ENCODE results near the gene GLUD1. TPM values are rescaled to one million over a fixed set of nuclear protein-coding genes. Genes with fewer than 3 reads are reported as not detected.
A peak's percentile ranks its signal among the peaks of the same experiment; 100 is the strongest.
"Not testable (repeated sequence)": the region's sequence is repeated elsewhere in the genome, so short reads cannot be mapped to it uniquely, and the experiment has no call there.

The GLUD1 gene
- total RNA-seq (2021), result 93.0 and 105 TPM in 2 replicates
- percentile 81 among the genes with signal in this experiment for Bru-seq, nascent RNA
- BruChase-seq, experiment 1, labeled RNA remaining after a 2-hour chase, result percentile 87 among the genes with signal in this experiment
- BruChase-seq, experiment 2, labeled RNA remaining after a 6-hour chase, result percentile 90 among the genes with signal in this experiment
- long read RNA-seq, transcript GLUD1-201 (13 exons, 3,039 nt), result major isoform, 131 of 150 reads
- long read RNA-seq, partial matches to known transcripts, result 4 of 150 reads
- long read RNA-seq, other reads (novel, unspliced or antisense), result 15 of 150 reads

- Histone ChIP-seq H3K4me3 (peak within 1 kb of the TSS; percentile 83), H3K4me1 (replicated peaks; ENCODE audit: insufficient read depth) (peaks cover 38% of the 10 kb centered on the region), H3K4me2 (peak within 1 kb of the TSS; percentile 86), H3K79me2 (ENCODE audit: low read depth) (peaks cover 59% of the 10 kb centered on the region), H3K36me3 (ENCODE audit: low read depth) (no peaks in the 10 kb centered on the region), H3F3A (ENCODE audit: insufficient read depth, low read depth) (peaks cover 24% of the 10 kb centered on the region), H3K9me3 (ENCODE audit: insufficient read depth, low read depth) (no peaks in the 10 kb centered on the region), H2AFZ (peak within 1 kb of the TSS; percentile 82), H4K20me1 (ENCODE audit: insufficient read depth) (no peaks in the 10 kb centered on the region), H3K27me3 (ENCODE audit: insufficient read depth, low read depth) (no peaks in the 10 kb centered on the region), H3K27ac (peak within 1 kb of the TSS; percentile 80), H3K9me2 (ENCODE audit: insufficient read depth) (no peaks in the 10 kb centered on the region)
- no peak for TF ChIP-seq EZH2 (IDR thresholded peaks at IDR 0.05; ENCODE audit: low read depth)
- TF ChIP-seq CTCF (conservative IDR thresholded peaks at IDR 0.05), result no peak
- TSS peak; percentile 37 for BruUV-seq (replicated peaks)
- intact Hi-C loops (cut with micrococcal nuclease; ENCODE audit: unreplicated experiment), result loop anchor here (2.0 kb wide), 1 partner anchor 124 kb away; no protein-coding TSS in a partner anchor
- peak; percentile 66 to 88 for DNase-seq
- ChIA-PET CTCF (no interaction called here), POLR2A (ENCODE audit: unreplicated experiment) (no interaction called here)
Observed at GRCh38 chr10:87094373-87095235, at the start of gene GLUD1, which contains the start of gene SHLD2. GLUD1 (minus strand) TSS chr10:87094843; CDS start chr10:87094769, 74 bp downstream. SHLD2 (plus strand) TSS chr10:87095206; CDS start chr10:87151355, 56,149 bp downstream.

DNA sequence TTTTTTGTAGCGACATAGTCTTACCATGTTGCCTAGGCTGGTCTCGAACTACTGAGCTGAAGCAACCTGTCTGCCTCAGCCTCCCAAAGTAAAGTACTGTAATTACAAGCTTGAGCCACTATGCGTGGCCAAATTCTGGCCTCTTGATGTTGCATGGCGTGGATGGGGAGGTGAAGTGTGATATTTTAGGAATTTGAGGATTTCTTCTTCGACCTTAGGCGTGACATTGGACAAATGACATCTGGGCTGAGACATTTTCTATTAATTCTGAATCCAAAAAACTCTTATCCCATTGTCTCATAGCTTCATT, 48.4 kb upstream of the GLUD1 start:
- BruUV-seq (replicated peaks); H3K4me2 ChIP-seq; CTCF ChIA-PET: not testable (repeated sequence)

DNA sequence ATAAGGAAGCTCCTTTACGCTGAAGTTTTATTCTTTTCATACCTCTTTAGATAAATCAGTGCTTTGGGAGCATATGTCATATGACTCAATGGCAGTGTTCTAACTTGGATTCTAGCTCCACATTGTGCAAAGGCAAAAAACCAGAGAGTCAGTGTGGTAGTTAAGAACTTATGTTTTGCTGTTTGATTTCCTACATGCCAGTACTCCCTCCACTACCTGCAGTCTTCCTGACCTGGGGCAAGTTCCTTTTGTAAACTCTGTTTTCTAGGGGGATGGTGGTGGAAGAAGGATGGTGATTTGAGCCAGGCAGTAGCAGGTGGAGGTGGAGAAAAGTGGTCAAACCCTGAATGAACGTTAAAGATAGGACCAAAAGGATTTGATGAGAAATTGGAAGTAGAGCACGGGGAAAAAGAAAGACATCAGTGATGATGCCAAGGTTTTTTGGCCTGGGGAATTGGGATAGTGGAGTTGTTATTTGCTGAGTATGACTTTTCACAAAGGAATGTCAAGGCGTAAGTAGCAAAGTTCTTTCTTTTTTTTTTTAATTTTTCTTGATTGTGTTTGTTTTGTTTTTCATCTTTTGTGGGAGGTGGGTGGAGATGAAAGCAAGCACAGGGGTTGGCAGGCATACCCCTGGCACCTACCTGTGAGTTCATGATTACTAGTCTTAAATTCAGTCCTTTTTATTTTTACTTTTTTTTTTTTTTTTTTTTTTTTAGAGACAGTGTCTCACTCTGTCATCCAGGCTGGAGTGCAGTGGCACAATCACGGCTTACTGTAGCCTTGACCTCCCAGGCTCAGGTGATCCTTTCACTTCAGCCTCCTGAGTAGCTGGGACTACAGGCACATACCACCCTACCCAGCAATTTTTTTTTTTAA, 47.8 kb upstream of the GLUD1 start:
- POLR2A ChIA-PET (ENCODE audit: unreplicated experiment); BruUV-seq (replicated peaks); H3K9me3 ChIP-seq (ENCODE audit: insufficient read depth, low read depth); H3K79me2 ChIP-seq (ENCODE audit: low read depth); H3K4me3 ChIP-seq; H3F3A ChIP-seq (ENCODE audit: insufficient read depth, low read depth); intact Hi-C loops (cut with micrococcal nuclease; ENCODE audit: unreplicated experiment); H3K27me3 ChIP-seq (ENCODE audit: insufficient read depth, low read depth); H3K4me1 ChIP-seq (replicated peaks; ENCODE audit: insufficient read depth); H3K36me3 ChIP-seq (ENCODE audit: low read depth); CTCF ChIA-PET; H4K20me1 ChIP-seq (ENCODE audit: insufficient read depth); H3K9me2 ChIP-seq (ENCODE audit: insufficient read depth); H2AFZ ChIP-seq: not testable (repeated sequence)
- peak in 1 of 2 experiments; percentile 53 for DNase-seq
- H3K4me2 ChIP-seq, result peak overlapping the region; percentile 49
- H3K27ac ChIP-seq, result 0 out of 2 replicates have a peak overlapping the region, but pooled peaks have one; percentile 39

More for the DNA sequence above, 48.4 kb upstream of the GLUD1 start:
- DNase-seq; H3F3A ChIP-seq (ENCODE audit: insufficient read depth, low read depth); intact Hi-C loops (cut with micrococcal nuclease; ENCODE audit: unreplicated experiment); H3K27me3 ChIP-seq (ENCODE audit: insufficient read depth, low read depth); H3K79me2 ChIP-seq (ENCODE audit: low read depth); H3K36me3 ChIP-seq (ENCODE audit: low read depth); H3K4me1 ChIP-seq (replicated peaks; ENCODE audit: insufficient read depth); H3K9me2 ChIP-seq (ENCODE audit: insufficient read depth); H3K4me3 ChIP-seq; POLR2A ChIA-PET (ENCODE audit: unreplicated experiment); H3K9me3 ChIP-seq (ENCODE audit: insufficient read depth, low read depth); H2AFZ ChIP-seq; H4K20me1 ChIP-seq (ENCODE audit: insufficient read depth): not testable (repeated sequence)
- 0 out of 2 replicates have a peak overlapping the region, but pooled peaks have one; percentile 39 for H3K27ac ChIP-seq

DNA sequence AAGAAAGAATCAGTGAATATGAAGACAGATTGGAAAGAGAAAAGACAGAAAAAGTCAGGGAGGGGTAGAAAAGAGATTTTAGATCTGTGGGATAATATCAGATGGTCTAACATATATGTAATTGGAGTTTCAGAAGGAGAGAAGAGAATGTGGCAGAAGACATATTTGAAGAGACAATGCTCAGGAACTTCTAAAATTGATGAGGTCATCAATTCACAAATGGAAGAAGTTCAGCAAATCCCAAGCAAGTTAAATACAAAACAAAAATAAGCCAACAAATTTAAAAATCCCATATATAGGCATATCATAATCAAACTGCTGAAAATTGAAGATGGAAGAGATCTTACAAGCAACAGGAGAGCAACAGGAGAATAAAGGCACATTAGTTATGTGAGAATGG, 42.8 kb upstream of the GLUD1 start:
- H3K79me2 ChIP-seq (ENCODE audit: low read depth); H3K4me2 ChIP-seq; CTCF ChIA-PET; H3F3A ChIP-seq (ENCODE audit: insufficient read depth, low read depth); H3K9me3 ChIP-seq (ENCODE audit: insufficient read depth, low read depth); H4K20me1 ChIP-seq (ENCODE audit: insufficient read depth); POLR2A ChIA-PET (ENCODE audit: unreplicated experiment); H3K4me3 ChIP-seq; H3K27me3 ChIP-seq (ENCODE audit: insufficient read depth, low read depth); H3K36me3 ChIP-seq (ENCODE audit: low read depth); intact Hi-C loops (cut with micrococcal nuclease; ENCODE audit: unreplicated experiment); H2AFZ ChIP-seq; H3K9me2 ChIP-seq (ENCODE audit: insufficient read depth); H3K4me1 ChIP-seq (replicated peaks; ENCODE audit: insufficient read depth); BruUV-seq (replicated peaks); DNase-seq; H3K27ac ChIP-seq: not testable (repeated sequence)

DNA sequence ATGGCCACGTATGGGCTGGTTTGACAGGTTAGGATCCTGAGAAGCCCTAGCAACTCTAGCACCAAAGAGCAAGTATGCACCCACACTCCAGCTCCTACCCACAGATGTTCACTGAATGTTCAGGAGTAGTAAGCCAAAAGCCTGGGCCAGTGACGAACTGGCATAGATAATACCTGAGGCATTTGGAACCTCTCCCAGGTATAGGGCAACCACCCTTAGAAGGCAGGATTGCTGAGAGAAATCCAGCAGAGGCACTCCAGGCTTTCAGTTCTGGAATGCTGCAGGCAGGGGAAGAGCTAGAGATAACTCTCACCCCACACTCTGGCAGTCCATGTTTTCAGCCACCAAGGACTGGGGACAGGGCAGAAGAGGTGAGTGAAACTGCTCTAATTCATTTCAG, 39.8 kb upstream of the GLUD1 start:
- H3K36me3 ChIP-seq (ENCODE audit: low read depth); DNase-seq; H3K27ac ChIP-seq; H3K4me1 ChIP-seq (replicated peaks; ENCODE audit: insufficient read depth); CTCF ChIA-PET; H3K9me2 ChIP-seq (ENCODE audit: insufficient read depth); H3K9me3 ChIP-seq (ENCODE audit: insufficient read depth, low read depth); H3K4me3 ChIP-seq; H3K79me2 ChIP-seq (ENCODE audit: low read depth); BruUV-seq (replicated peaks); H4K20me1 ChIP-seq (ENCODE audit: insufficient read depth); H3K27me3 ChIP-seq (ENCODE audit: insufficient read depth, low read depth); POLR2A ChIA-PET (ENCODE audit: unreplicated experiment); H3K4me2 ChIP-seq; H3F3A ChIP-seq (ENCODE audit: insufficient read depth, low read depth); H2AFZ ChIP-seq; intact Hi-C loops (cut with micrococcal nuclease; ENCODE audit: unreplicated experiment): not testable (repeated sequence)

DNA sequence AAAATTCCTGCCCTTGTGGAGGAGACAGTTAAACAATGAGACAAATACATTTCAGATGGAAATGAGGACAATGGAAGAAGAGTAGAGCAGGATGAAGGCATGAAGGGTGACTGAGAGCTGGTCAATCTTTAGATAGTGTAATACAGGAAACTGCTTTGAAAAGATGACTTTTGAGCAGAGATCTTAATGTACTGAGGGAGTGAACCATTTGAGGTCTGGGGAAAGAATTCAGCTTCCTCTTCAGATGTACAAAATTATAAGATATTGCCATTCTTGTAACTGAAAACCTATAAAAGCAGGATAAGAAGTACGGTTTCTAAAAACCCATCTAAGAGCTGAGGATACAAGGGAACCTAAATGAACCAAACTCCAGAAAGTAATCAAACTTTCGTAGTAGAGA, 39.3 kb upstream of the GLUD1 start:
- CTCF ChIA-PET; H2AFZ ChIP-seq; intact Hi-C loops (cut with micrococcal nuclease; ENCODE audit: unreplicated experiment); H3K36me3 ChIP-seq (ENCODE audit: low read depth); H3K4me1 ChIP-seq (replicated peaks; ENCODE audit: insufficient read depth); H3K4me3 ChIP-seq; BruUV-seq (replicated peaks); DNase-seq; H3K9me3 ChIP-seq (ENCODE audit: insufficient read depth, low read depth); H3F3A ChIP-seq (ENCODE audit: insufficient read depth, low read depth); H3K27me3 ChIP-seq (ENCODE audit: insufficient read depth, low read depth); H3K9me2 ChIP-seq (ENCODE audit: insufficient read depth); H3K79me2 ChIP-seq (ENCODE audit: low read depth); H3K27ac ChIP-seq; H4K20me1 ChIP-seq (ENCODE audit: insufficient read depth); H3K4me2 ChIP-seq; POLR2A ChIA-PET (ENCODE audit: unreplicated experiment): not testable (repeated sequence)

Data from PC-9 (cell line).